Neural cell (in vitro differentiated cells): ENCODE results near the gene NRXN2. TPM values are rescaled to one million over a fixed set of nuclear protein-coding genes. Genes with fewer than 3 reads are reported as not detected.

Source experiments
- H2AFZ ChIP-seq: fragments of 200-600, 300-800 bp; sonication (generic), shearing (Covaris generic); 2 replicates; pipeline ENCODE4 v1.6.0; 2014; ENCODE audit warnings: low read depth, mild to moderate bottlenecking, antibody characterized with exemption, low read length, moderate library complexity
- H3F3A ChIP-seq: fragments of 200-600 bp; shearing (Covaris generic); 2 replicates; pipeline ENCODE4 v1.6.1; 2016; ENCODE audit warnings: mild to moderate bottlenecking, moderate library complexity, mixed read lengths, antibody characterized with exemption, low read length; ENCODE audit not compliant: insufficient read depth, poor library complexity, severe bottlenecking
- H3K27ac ChIP-seq: fragments of 200-600, 300-800 bp; sonication (generic), shearing (Covaris generic); 2 replicates; pipeline ENCODE4 v1.5.1; 2014; ENCODE audit warnings: mild to moderate bottlenecking, low read length, moderate library complexity
- H3K27me3 ChIP-seq: fragments of 300-800, 200-600 bp; sonication (generic), shearing (Covaris generic); 2 replicates; pipeline ENCODE4 v1.6.0; 2014; ENCODE audit warnings: mild to moderate bottlenecking, low read depth, low read length, moderate library complexity; ENCODE audit not compliant: insufficient read depth
- H3K36me3 ChIP-seq: fragments of 300-800, 200-600 bp; sonication (generic), shearing (Covaris generic); 2 replicates; pipeline ENCODE4 v1.5.1; 2014; ENCODE audit warnings: mild to moderate bottlenecking, antibody characterized with exemption, low read length, moderate library complexity; ENCODE audit not compliant: insufficient read depth
- H3K4me2 ChIP-seq: fragments of 300-800, 200-600 bp; sonication (generic), shearing (Covaris generic); 2 replicates; pipeline ENCODE4 v1.6.0; 2014; ENCODE audit warnings: mild to moderate bottlenecking, low read length
- H3K4me3 ChIP-seq: fragments of 300-800, 200-600 bp; sonication (generic), shearing (Covaris generic); 2 replicates; pipeline ENCODE4 v1.5.1; 2014; ENCODE audit warnings: mild to moderate bottlenecking, low read length, moderate library complexity
- H3K79me2 ChIP-seq: fragments of 200-600 bp; shearing (Covaris generic); replicated peaks from 2 replicates; pipeline ENCODE4 v1.6.0; 2014; ENCODE audit warnings: mild to moderate bottlenecking, low read length, moderate library complexity; ENCODE audit not compliant: insufficient read depth
- H3K9ac ChIP-seq: fragments of 300-800, 200-600 bp; sonication (generic), shearing (Covaris generic); 2 replicates; pipeline ENCODE4 v1.6.1; 2016; ENCODE audit warnings: mild to moderate bottlenecking, low read length, mixed read lengths
- H3K9me2 ChIP-seq: fragments of 200-600 bp; shearing (Covaris generic); 2 replicates; pipeline ENCODE4 v1.6.1; 2016; ENCODE audit warnings: mild to moderate bottlenecking, low read length, mixed read lengths; ENCODE audit not compliant: insufficient read depth
- H3K9me3 ChIP-seq: fragments of 200-600, 300-800 bp; sonication (generic), shearing (Covaris generic); 2 replicates; pipeline ENCODE4 v1.6.1; 2016; ENCODE audit warnings: mild to moderate bottlenecking, mixed run types, low read length, moderate library complexity, mixed read lengths
- H4K20me1 ChIP-seq: fragments of 200-600 bp; shearing (Covaris generic); 2 replicates; pipeline ENCODE4 v1.6.1; 2016; ENCODE audit warnings: mild to moderate bottlenecking, mixed run types; ENCODE audit not compliant: insufficient read depth
- EP300 ChIP-seq: fragments of 450-650 bp; conservative IDR thresholded peaks from 2 replicates; pipeline ENCODE4 v1.6.1; 2014; ENCODE audit warnings: antibody characterized with exemption, mild to moderate bottlenecking, moderate library complexity; ENCODE audit not compliant: poor library complexity, severe bottlenecking
- EZH2 ChIP-seq: fragments of 200-600, 300-800 bp; shearing (Covaris generic), sonication (generic); IDR thresholded peaks from 2 replicates; pipeline ENCODE4 v1.6.1; 2014; ENCODE audit warnings: antibody characterized with exemption, low read length, borderline replicate concordance, mild to moderate bottlenecking; ENCODE audit not compliant: insufficient read depth, poor library complexity, severe bottlenecking
- MXI1 ChIP-seq: fragments of 450-650 bp; conservative IDR thresholded peaks from 2 replicates; pipeline ENCODE4 v1.6.1; 2014; ENCODE audit warnings: antibody characterized with exemption, mild to moderate bottlenecking; ENCODE audit not compliant: poor library complexity, severe bottlenecking
- POLR2AphosphoS5 ChIP-seq: IDR thresholded peaks from 2 replicates; pipeline ENCODE4 v1.6.1; 2012
- RAD21 ChIP-seq: fragments of 450-650 bp; conservative IDR thresholded peaks from 2 replicates; pipeline ENCODE4 v1.6.1; 2014; ENCODE audit warnings: antibody characterized with exemption, mild to moderate bottlenecking, moderate library complexity
- REST ChIP-seq: IDR thresholded peaks from 2 replicates; pipeline ENCODE4 v1.6.1; 2012; ENCODE audit warnings: borderline replicate concordance
- SMC3 ChIP-seq: fragments of 450-650 bp; conservative IDR thresholded peaks from 2 replicates; pipeline ENCODE4 v1.6.1; 2014; ENCODE audit warnings: antibody characterized with exemption, mild to moderate bottlenecking, moderate library complexity; ENCODE audit not compliant: poor library complexity
- TAF1 ChIP-seq: IDR thresholded peaks from 2 replicates; pipeline ENCODE4 v1.6.1; 2012; ENCODE audit warnings: low read depth
- polyA plus RNA-seq: library from polyadenylated mRNA; depleted of rRNA; stranded (reverse); fragments of >200 nt; gene quantifications from 2 replicates; pipeline ENCODE4 v1.2.3, GENCODE V29; 2014
- TF ChIP-seq, protein P1 (sequence below): fragments of 450-650 bp; IDR thresholded peaks from 2 replicates; pipeline ENCODE4 v1.5.1; 2014; ENCODE audit warnings: antibody characterized with exemption, mild to moderate bottlenecking, moderate library complexity; ENCODE audit not compliant: poor library complexity, severe bottlenecking

The NRXN2 gene
- polyA plus RNA-seq, 1 donor from 2014 or later = 68.0 TPM

- no peak overlapping the region for H3K9ac ChIP-seq
- H4K20me1 ChIP-seq = no peaks in the 10 kb centered on the region
- no peak overlapping the region for H2AFZ ChIP-seq
- H3F3A ChIP-seq = no peaks in the 10 kb centered on the region
- no peaks in the 10 kb centered on the region for H3K9me2 ChIP-seq
- no peaks in the 10 kb centered on the region for H3K27me3 ChIP-seq
- H3K4me3 ChIP-seq = no peak overlapping the region
- TF ChIP-seq MXI1 (no peak), SMC3 (no peak), EP300 (no peak), EZH2 (no peak), POLR2AphosphoS5 (no peak), TAF1 (no peak), REST (no peak), RAD21 (no peak)
- TF ChIP-seq, protein P1, sequence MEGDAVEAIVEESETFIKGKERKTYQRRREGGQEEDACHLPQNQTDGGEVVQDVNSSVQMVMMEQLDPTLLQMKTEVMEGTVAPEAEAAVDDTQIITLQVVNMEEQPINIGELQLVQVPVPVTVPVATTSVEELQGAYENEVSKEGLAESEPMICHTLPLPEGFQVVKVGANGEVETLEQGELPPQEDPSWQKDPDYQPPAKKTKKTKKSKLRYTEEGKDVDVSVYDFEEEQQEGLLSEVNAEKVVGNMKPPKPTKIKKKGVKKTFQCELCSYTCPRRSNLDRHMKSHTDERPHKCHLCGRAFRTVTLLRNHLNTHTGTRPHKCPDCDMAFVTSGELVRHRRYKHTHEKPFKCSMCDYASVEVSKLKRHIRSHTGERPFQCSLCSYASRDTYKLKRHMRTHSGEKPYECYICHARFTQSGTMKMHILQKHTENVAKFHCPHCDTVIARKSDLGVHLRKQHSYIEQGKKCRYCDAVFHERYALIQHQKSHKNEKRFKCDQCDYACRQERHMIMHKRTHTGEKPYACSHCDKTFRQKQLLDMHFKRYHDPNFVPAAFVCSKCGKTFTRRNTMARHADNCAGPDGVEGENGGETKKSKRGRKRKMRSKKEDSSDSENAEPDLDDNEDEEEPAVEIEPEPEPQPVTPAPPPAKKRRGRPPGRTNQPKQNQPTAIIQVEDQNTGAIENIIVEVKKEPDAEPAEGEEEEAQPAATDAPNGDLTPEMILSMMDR = no peak
- H3K27ac ChIP-seq = no peak overlapping the region
- no peaks in the 10 kb centered on the region for H3K9me3 ChIP-seq
- no peaks in the 10 kb centered on the region for H3K36me3 ChIP-seq
- no peaks in the 10 kb centered on the region for H3K79me2 ChIP-seq
- no peak overlapping the region for H3K4me2 ChIP-seq
These were observed 36.2 kb upstream of the NRXN2 start for GRCh38 chr11:64759131-64759721.

DNA sequence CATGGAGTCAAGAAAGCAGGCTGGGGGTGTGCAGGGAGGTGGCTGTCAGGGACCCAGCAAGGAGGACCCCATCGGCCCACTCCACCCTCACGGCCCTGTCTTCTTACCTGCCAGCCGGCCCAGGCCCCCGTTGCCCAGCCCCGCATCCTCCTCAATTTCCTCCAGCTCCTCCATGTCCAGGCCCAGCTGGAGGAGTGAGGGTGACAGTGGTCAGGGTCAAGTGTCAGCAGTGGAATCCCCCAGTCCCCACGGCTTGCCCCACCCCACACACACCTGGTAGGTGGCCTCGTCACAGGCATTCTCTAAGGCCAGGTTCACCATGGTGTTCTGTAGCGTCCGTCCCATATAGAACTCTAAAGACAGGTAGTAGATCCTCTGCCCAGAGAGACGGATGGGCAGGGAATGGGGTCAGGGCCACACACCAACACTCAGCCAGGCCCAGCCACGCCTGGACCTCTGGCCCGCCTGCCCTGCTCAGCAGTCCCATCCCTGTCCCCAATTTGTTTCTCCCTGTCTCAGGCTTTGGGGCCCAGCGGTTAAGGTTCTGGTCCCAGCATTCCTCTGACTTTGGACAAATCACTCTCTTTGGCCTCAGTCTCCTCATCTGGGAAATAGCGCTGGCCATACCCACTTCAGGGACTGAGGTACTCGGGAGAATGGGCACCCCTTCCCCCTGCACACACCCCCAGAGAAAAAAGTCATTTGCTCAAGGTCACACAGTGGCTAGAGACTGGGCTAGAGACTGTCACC lies 35.5 kb upstream of the NRXN2 start:
- H3K9ac ChIP-seq = no peak overlapping the region
- TF ChIP-seq EP300 (no peak), MXI1 (no peak), RAD21 (no peak), EZH2 (no peak), SMC3 (no peak), REST (no peak), POLR2AphosphoS5 (no peak), TAF1 (no peak)
- TF ChIP-seq, protein P1 = no peak
- H3K9me3 ChIP-seq = no peaks in the 10 kb centered on the region
- H4K20me1 ChIP-seq = no peaks in the 10 kb centered on the region
- no peaks in the 10 kb centered on the region for H3K36me3 ChIP-seq
- H3K27ac ChIP-seq = no peak overlapping the region
- H3K27me3 ChIP-seq = no peaks in the 10 kb centered on the region
- H2AFZ ChIP-seq = no peak overlapping the region
- no peaks in the 10 kb centered on the region for H3K9me2 ChIP-seq
- no peaks in the 10 kb centered on the region for H3K79me2 ChIP-seq
- H3K4me3 ChIP-seq = no peak overlapping the region
- H3F3A ChIP-seq = no peaks in the 10 kb centered on the region
- no peak overlapping the region for H3K4me2 ChIP-seq
